Stimulated activated naive CD8-positive, alpha-beta T cell treated with anti-CD3 and anti-CD28 coated beads, Interleukin-15, Interleukin-2, amounts not matched to agents 100 ng/mL and 50 ng/mL, for 24 hours (primary cell): ENCODE measurements around the gene HMCN2.

Source experiments
- H3K27ac Mint-ChIP-seq: one replicate; pipeline ENCODE4 v1.8.0; 2021; ENCODE audit warnings: mild to moderate bottlenecking, mixed read lengths
- H3K27me3 Mint-ChIP-seq: one replicate; pipeline ENCODE4 v1.8.0; 2021; ENCODE audit warnings: mixed read lengths
- H3K36me3 Mint-ChIP-seq: one replicate; pipeline ENCODE4 v1.8.0; 2021; ENCODE audit warnings: low read depth, mixed read lengths
- H3K4me1 Mint-ChIP-seq: one replicate; pipeline ENCODE4 v1.8.0; 2021; ENCODE audit warnings: low read depth, mixed read lengths
- H3K4me3 Mint-ChIP-seq: one replicate; pipeline ENCODE4 v1.8.0; 2021; ENCODE audit warnings: mild to moderate bottlenecking, mixed read lengths
- H3K9me3 Mint-ChIP-seq: one replicate; pipeline ENCODE4 v1.8.0; 2021; ENCODE audit warnings: mixed read lengths

HMCN2 gene

GRCh38 chr9:130366888-130367550, 101.5 kb downstream of the HMCN2 start:
- no peak overlapping the region for H3K27ac Mint-ChIP-seq
- H3K27me3 Mint-ChIP-seq: peaks cover 5% of the 10 kb centered on the region
- peaks cover 9% of the 10 kb centered on the region for H3K4me1 Mint-ChIP-seq

DNA sequence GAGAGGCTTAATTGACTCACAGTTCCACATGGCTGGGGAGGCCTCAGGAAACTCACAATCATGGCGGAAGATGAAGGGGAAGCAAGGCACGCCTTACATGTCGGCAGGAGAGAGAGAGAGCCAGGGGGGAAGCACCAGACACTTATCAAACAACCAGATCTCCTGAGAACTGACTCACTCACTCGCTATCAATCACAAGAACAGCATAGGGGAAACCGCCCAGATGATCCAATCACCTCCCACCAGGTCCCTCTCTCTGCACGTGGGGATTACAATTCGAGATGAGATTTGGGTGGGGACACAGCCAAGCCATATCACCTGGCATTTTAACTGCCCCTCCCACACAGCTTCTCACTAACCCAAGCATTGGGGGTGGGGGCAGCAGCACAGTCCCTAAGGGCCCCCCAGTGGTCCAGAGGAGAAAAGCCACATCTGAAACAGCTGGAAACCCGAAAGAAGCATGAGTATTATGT, 103.1 kb downstream of the HMCN2 start:
- no peak overlapping the region for H3K4me3 Mint-ChIP-seq
- H3K36me3 Mint-ChIP-seq: no peaks in the 10 kb centered on the region
- H3K27me3 Mint-ChIP-seq: peaks cover 5% of the 10 kb centered on the region
- H3K4me1 Mint-ChIP-seq: peaks cover 9% of the 10 kb centered on the region
- peak overlapping the region; percentile 54 for H3K27ac Mint-ChIP-seq
- peaks cover 10% of the 10 kb centered on the region for H3K9me3 Mint-ChIP-seq

More at GRCh38 chr9:130366888-130367550, 101.5 kb downstream of the HMCN2 start:
- no peaks in the 10 kb centered on the region for H3K36me3 Mint-ChIP-seq
- no peak overlapping the region for H3K4me3 Mint-ChIP-seq
- H3K9me3 Mint-ChIP-seq: peaks cover 10% of the 10 kb centered on the region

DNA sequence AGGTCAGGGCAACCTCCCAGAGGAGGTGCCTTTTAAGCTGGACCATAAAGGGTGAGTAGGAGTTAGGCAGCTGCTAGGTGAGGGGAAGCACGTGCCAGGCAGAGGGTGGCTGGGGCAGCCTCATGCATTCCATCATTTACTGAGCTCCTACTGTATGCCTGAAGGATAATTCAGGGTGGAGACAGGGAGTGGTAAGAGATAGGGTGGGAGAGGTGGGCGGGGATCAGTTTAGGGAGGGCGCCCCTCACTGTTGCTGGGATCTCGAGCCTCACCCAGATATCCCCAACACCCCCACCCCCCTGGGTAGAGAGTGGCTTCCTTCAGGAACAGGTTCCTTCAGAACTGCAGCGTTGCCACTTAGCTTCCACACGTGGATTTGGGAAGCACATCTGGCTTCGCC, 104.7 kb downstream of the HMCN2 start:
- no peak overlapping the region for H3K27ac Mint-ChIP-seq
- H3K9me3 Mint-ChIP-seq: peaks cover 10% of the 10 kb centered on the region
- H3K36me3 Mint-ChIP-seq: no peaks in the 10 kb centered on the region
- H3K4me1 Mint-ChIP-seq: peaks cover 9% of the 10 kb centered on the region
- no peak overlapping the region for H3K4me3 Mint-ChIP-seq
- H3K27me3 Mint-ChIP-seq: peaks cover 3% of the 10 kb centered on the region

GRCh38 chr9:130371196-130371966, 105.8 kb downstream of the HMCN2 start:
- peaks cover 9% of the 10 kb centered on the region for H3K4me1 Mint-ChIP-seq
- H3K4me3 Mint-ChIP-seq: no peak overlapping the region
- H3K9me3 Mint-ChIP-seq: peaks cover 10% of the 10 kb centered on the region
- H3K27ac Mint-ChIP-seq: no peak overlapping the region
- peaks cover 3% of the 10 kb centered on the region for H3K27me3 Mint-ChIP-seq
- no peaks in the 10 kb centered on the region for H3K36me3 Mint-ChIP-seq

GRCh38 chr9:130372057-130372456, 106.5 kb downstream of the HMCN2 start:
- peaks cover 3% of the 10 kb centered on the region for H3K27me3 Mint-ChIP-seq
- peaks cover 6% of the 10 kb centered on the region for H3K9me3 Mint-ChIP-seq
- peaks cover 9% of the 10 kb centered on the region for H3K4me1 Mint-ChIP-seq
- no peak overlapping the region for H3K4me3 Mint-ChIP-seq
- H3K36me3 Mint-ChIP-seq: no peaks in the 10 kb centered on the region
- H3K27ac Mint-ChIP-seq: no peak overlapping the region

DNA sequence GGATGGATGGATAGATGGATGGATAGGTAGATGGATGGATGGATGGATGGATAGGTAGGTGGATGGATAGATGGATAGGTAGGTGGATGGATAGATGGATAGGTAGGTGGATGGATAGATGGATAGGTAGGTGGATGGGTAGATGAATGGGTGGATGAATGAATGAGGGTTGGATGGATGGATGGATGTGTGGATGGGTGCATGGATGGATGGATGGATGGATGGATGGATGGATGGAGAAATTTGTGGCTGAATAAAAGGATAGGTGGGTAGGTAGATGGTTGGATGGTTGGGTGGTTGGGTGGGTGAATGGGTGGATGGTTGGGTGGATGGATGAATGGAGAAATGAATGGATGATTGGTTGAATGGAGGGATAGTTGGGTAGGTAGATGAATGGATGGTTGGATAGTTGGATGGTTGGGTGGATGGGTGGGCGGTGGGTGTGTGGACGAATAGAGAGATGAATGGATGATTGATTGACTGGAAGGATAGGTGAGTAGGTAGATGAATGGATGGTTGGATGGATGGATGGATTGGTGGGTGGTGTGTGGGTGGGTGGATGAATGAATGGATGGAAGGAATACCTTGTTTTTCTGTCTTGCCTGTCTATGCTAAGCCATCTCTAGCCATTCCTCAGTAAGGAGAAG, 108.2 kb downstream of the HMCN2 start:
- no peak overlapping the region for H3K4me3 Mint-ChIP-seq
- no peaks in the 10 kb centered on the region for H3K4me1 Mint-ChIP-seq
- peaks cover under 1% of the 10 kb centered on the region for H3K9me3 Mint-ChIP-seq
- no peaks in the 10 kb centered on the region for H3K36me3 Mint-ChIP-seq
- peaks cover 3% of the 10 kb centered on the region for H3K27me3 Mint-ChIP-seq
- H3K27ac Mint-ChIP-seq: no peak overlapping the region

- H3K9me3 Mint-ChIP-seq: no peaks in the 10 kb centered on the region
- no peak overlapping the region for H3K27ac Mint-ChIP-seq
- no peaks in the 10 kb centered on the region for H3K27me3 Mint-ChIP-seq
- no peaks in the 10 kb centered on the region for H3K4me1 Mint-ChIP-seq
- H3K36me3 Mint-ChIP-seq: no peaks in the 10 kb centered on the region
- no peak overlapping the region for H3K4me3 Mint-ChIP-seq
Measured at GRCh38 chr9:130377612-130378011, 112.1 kb downstream of the HMCN2 start.

DNA sequence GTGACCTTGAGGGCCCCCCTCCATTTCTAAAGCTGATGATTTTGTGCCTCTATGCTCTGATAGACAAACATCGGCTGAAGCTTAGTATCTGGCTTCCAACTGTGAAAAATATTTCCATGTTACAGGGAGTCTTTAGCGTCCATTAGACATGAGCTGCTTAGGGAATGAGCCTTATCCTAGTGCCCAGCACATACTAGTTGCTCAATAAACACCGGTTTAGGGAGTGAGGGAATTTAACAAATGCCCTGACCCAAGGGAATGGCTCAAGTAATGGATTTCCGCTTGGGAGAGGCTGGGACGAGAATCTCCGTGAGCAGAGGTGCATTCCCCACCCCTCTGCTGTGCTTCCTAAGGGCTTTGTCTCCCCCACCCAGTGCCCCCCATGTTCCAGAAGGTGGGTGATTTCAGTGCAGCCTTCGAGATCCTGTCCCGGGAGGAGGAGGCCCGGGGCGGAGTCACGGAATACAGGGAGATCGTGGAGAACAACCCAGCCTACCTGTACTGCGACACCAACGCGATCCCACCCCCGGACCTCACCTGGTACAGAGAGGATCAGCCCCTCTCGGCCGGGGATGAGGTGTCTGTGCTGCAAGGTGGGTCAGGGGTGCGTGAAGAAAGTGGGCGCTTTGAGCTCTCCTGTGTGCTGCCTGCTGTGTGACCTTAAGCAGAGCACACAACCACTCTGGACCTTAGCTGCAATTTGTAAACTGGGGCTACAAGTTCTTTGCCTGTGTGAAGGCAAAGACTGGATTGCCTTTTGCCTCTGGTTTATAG, 113.5 kb downstream of the HMCN2 start:
- no peak overlapping the region for H3K27ac Mint-ChIP-seq
- H3K9me3 Mint-ChIP-seq: no peaks in the 10 kb centered on the region
- no peaks in the 10 kb centered on the region for H3K4me1 Mint-ChIP-seq
- H3K27me3 Mint-ChIP-seq: no peaks in the 10 kb centered on the region
- no peaks in the 10 kb centered on the region for H3K36me3 Mint-ChIP-seq
- no peak overlapping the region for H3K4me3 Mint-ChIP-seq

DNA sequence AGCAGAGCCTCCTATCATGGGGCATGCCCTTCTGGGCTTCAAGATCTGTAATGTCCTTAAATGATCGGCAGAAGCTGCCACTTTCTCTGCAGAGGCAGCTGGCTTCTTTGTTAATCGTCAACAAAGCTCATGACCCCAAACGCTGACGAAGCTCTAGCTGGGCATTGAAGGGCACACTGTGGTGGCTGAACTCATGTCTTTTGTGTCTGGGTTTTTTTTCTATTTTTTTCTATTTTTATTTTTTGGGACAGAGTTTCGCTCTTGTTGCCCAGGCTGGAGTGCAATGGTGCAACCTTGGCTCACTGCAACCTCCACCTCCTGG, 114.0 kb downstream of the HMCN2 start:
- no peaks in the 10 kb centered on the region for H3K36me3 Mint-ChIP-seq
- no peak overlapping the region for H3K27ac Mint-ChIP-seq
- H3K4me1 Mint-ChIP-seq: no peaks in the 10 kb centered on the region
- H3K27me3 Mint-ChIP-seq: no peaks in the 10 kb centered on the region
- no peak overlapping the region for H3K4me3 Mint-ChIP-seq
- H3K9me3 Mint-ChIP-seq: no peaks in the 10 kb centered on the region

GRCh38 chr9:130380920-130381469, 115.4 kb downstream of the HMCN2 start:
- Mint-ChIP-seq H3K36me3 (no peaks in the 10 kb centered on the region), H3K4me3 (no peak overlapping the region), H3K27ac (no peak overlapping the region), H3K9me3 (no peaks in the 10 kb centered on the region), H3K4me1 (no peaks in the 10 kb centered on the region), H3K27me3 (no peaks in the 10 kb centered on the region)

DNA sequence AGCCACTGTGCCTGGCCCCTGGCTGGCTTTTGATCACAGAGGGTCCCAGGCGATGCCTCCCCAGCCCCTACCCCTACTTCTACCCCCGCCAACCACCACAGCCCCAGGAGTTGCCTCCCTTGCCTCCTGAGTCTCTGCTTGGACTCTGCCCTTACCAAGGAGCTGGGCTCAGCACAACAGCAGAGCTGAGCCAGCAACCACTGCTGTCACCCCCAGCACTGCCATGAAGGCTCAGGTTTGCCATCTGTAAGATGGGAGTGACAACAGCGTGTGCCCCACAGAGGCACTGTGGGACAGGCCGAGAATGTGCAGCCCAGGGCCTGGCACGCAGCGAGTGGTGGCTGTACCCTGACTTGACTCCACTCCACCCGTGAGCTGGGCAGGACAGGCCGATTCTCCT, 116.1 kb downstream of the HMCN2 start:
- Mint-ChIP-seq H3K27ac (no peak overlapping the region), H3K4me3 (no peak overlapping the region), H3K4me1 (no peaks in the 10 kb centered on the region), H3K9me3 (no peaks in the 10 kb centered on the region), H3K36me3 (no peaks in the 10 kb centered on the region), H3K27me3 (no peaks in the 10 kb centered on the region)

- H3K4me1 Mint-ChIP-seq: no peaks in the 10 kb centered on the region
- H3K36me3 Mint-ChIP-seq: no peaks in the 10 kb centered on the region
- no peak overlapping the region for H3K27ac Mint-ChIP-seq
- no peak overlapping the region for H3K4me3 Mint-ChIP-seq
- H3K9me3 Mint-ChIP-seq: no peaks in the 10 kb centered on the region
- no peaks in the 10 kb centered on the region for H3K27me3 Mint-ChIP-seq
Measured at GRCh38 chr9:130382096-130382495, 116.5 kb downstream of the HMCN2 start.

DNA sequence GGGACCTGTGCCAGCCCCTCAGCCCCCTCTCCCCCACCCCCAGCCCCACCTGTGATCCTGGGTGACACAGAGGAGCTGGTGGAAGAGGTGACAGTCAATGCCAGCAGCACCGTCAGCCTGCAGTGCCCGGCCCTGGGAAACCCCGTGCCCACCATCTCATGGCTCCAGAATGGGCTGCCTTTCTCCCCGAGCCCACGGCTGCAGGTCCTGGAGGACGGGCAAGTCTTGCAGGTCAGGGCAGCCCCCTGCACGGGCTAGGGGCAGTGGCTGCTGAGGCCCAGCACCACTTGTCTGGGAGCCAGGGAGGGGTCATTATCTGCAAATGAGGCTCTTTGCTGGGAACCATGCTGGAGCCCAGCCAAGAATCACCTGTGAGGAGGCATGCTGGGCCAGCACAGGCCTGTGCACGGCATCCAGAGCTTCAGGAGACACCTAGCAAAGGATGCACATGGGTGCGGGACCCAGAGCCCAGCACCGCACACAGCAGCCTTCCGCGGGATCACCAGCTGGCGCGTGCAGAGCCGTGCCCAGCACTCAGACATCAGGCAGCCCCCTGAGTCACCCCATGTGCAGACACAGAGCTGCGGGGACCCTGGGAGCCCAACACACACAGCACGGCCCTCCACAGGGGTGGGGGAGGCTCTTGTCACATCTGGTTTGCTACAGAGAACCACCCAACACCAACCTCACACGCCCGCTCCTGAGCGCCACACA, 117.2 kb downstream of the HMCN2 start:
- Mint-ChIP-seq H3K36me3 (no peaks in the 10 kb centered on the region), H3K4me1 (no peaks in the 10 kb centered on the region), H3K27me3 (no peaks in the 10 kb centered on the region), H3K4me3 (no peak overlapping the region), H3K9me3 (no peaks in the 10 kb centered on the region), H3K27ac (no peak overlapping the region)

- Mint-ChIP-seq H3K27me3 (no peaks in the 10 kb centered on the region), H3K27ac (no peak overlapping the region), H3K4me1 (no peaks in the 10 kb centered on the region), H3K36me3 (no peaks in the 10 kb centered on the region), H3K9me3 (no peaks in the 10 kb centered on the region), H3K4me3 (no peak overlapping the region)
Measured at GRCh38 chr9:130383350-130383715, 117.8 kb downstream of the HMCN2 start.
